ACC112 (cell line): ENCODE results near the gene NPNT.
A peak's percentile ranks its signal among the peaks of the same experiment; 100 is the strongest.

Experiments
- H2AFZ ChIP-seq: fragments of 200-600 bp; sonication (generic); one replicate; pipeline ENCODE4 v1.6.0; 2017; ENCODE audit warnings: antibody characterized with exemption, low read length; ENCODE audit not compliant: unreplicated experiment
- H3K27ac ChIP-seq: fragments of 200-600 bp; sonication (generic); 2 replicates; pipeline ENCODE4 v1.5.1; 2014; ENCODE audit warnings: low read depth, mild to moderate bottlenecking, antibody characterized with exemption, low read length, moderate library complexity
- H3K27me3 ChIP-seq: fragments of 200-600 bp; sonication (generic); 2 replicates; pipeline ENCODE4 v1.6.1; 2014; ENCODE audit warnings: mild to moderate bottlenecking, antibody characterized with exemption, low read length, moderate library complexity, mixed read lengths; ENCODE audit not compliant: insufficient read depth
- H3K36me3 ChIP-seq: fragments of 200-600 bp; sonication (generic); 2 replicates; pipeline ENCODE4 v1.6.1; 2016; ENCODE audit warnings: mild to moderate bottlenecking, antibody characterized with exemption, low read length, moderate library complexity, mixed read lengths; ENCODE audit not compliant: insufficient read depth
- H3K4me1 ChIP-seq: fragments of 200-600 bp; sonication (generic); one replicate; pipeline ENCODE4 v1.6.1; 2016; ENCODE audit warnings: low read length, mixed read lengths; ENCODE audit not compliant: insufficient read depth, unreplicated experiment, control insufficient read depth
- H3K4me3 ChIP-seq: fragments of 200-600 bp; sonication (generic); 2 replicates; pipeline ENCODE4 v1.5.1; 2014; ENCODE audit warnings: mild to moderate bottlenecking, low read depth, low read length
- H3K79me2 ChIP-seq: fragments of 200-600 bp; sonication (generic); one replicate; pipeline ENCODE4 v1.6.0; 2016; ENCODE audit warnings: low read length; ENCODE audit not compliant: control insufficient read depth, unreplicated experiment, insufficient read depth

The NPNT gene

DNA sequence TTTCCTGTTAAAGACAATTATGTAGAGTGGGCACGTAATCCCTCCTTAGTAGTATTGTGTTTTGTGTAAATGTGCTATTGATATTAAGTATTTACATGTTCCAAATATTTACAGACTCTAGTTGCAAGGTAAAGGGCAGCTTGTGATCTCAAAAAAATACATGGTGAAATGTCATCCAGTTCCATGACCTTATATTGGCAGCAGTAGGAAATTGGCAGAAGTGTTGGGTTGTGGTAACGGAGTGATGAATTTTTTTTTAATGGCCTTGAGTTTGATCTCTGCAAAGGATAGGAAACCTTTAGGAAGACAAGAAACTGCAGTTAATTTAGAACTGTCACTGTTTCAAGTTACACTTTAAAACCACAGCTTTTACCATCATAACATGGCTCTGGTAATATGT lies 74.3 kb downstream of the NPNT start:
- H3K4me3 ChIP-seq, result no peak overlapping the region
- H3K79me2 ChIP-seq, result no peaks in the 10 kb centered on the region
- H3K27me3 ChIP-seq, result no peaks in the 10 kb centered on the region
- H3K36me3 ChIP-seq, result no peaks in the 10 kb centered on the region
- H2AFZ ChIP-seq, result no peak overlapping the region
- H3K4me1 ChIP-seq, result peaks cover 9% of the 10 kb centered on the region
- no peak overlapping the region for H3K27ac ChIP-seq

DNA sequence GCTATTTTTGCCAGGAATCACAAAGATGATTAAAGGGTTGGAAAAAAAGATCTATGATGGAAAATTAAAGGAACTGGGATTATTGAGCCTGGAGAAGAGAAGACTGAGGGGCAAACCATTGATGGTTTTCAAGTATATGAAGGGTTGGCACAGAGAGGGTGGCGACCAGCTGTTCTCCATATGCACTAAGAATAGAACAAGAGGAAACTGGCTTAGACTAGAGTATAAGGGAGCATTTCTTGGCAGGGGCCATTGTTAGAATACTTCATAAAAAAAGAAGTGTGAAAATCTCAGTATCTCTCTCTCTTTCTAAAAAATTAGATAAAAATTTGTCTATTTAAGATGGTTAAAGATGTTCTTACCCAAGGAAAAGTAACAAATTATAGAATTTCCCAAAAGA lies 75.1 kb downstream of the NPNT start:
- Histone ChIP-seq H3K4me3 (no peak overlapping the region), H2AFZ (no peak overlapping the region), H3K79me2 (no peaks in the 10 kb centered on the region), H3K36me3 (no peaks in the 10 kb centered on the region), H3K27me3 (no peaks in the 10 kb centered on the region), H3K27ac (no peak overlapping the region), H3K4me1 (peaks cover 9% of the 10 kb centered on the region)

DNA sequence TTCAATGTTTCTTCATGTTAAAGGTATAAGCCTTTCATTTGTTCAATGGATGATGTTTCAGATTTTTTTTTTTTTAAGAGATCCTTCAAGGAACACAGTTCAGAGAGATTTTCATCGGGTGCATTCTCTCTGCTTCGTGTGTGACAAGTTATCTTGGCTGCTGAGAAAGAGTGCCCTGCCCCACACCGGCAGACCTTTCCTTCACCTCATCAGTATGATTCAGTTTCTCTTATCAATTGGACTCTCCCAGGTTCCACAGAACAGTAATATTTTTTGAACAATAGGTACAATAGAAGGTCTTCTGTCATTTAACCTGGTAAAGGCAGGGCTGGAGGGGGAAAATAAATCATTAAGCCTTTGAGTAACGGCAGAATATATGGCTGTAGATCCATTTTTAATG lies 75.8 kb downstream of the NPNT start:
- no peak overlapping the region for H3K27ac ChIP-seq
- H2AFZ ChIP-seq, result no peak overlapping the region
- H3K4me3 ChIP-seq, result no peak overlapping the region
- no peaks in the 10 kb centered on the region for H3K79me2 ChIP-seq
- H3K4me1 ChIP-seq, result peaks cover 5% of the 10 kb centered on the region
- no peaks in the 10 kb centered on the region for H3K36me3 ChIP-seq
- H3K27me3 ChIP-seq, result no peaks in the 10 kb centered on the region

- H3K27me3 ChIP-seq, result no peaks in the 10 kb centered on the region
- no peak overlapping the region for H3K27ac ChIP-seq
- no peak overlapping the region for H3K4me3 ChIP-seq
- H3K36me3 ChIP-seq, result no peaks in the 10 kb centered on the region
- H3K79me2 ChIP-seq, result no peaks in the 10 kb centered on the region
- H3K4me1 ChIP-seq, result no peaks in the 10 kb centered on the region
- H2AFZ ChIP-seq, result no peak overlapping the region
Measured at GRCh38 chr4:105972946-105973621, 77.8 kb downstream of the NPNT start.

DNA sequence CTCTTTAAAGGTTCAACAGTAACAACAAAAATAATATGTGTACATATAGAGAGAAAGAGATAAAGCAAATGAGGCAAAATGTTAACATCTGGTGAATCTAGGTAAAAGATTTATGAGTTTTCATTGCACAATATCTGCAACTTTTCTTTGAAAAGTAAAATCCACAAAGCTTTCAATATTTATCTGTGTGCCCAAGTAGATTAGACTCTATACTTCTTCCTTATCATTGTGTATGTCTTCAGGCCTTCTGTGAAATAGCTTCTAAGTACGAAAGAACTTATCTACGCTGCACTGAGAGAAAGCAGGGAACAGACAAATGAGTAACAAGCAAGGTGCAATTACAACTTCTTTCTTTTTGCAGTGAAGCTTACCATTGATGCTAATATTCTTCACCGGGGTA lies 81.6 kb downstream of the NPNT start:
- no peaks in the 10 kb centered on the region for H3K27me3 ChIP-seq
- no peak overlapping the region for H2AFZ ChIP-seq
- no peaks in the 10 kb centered on the region for H3K36me3 ChIP-seq
- H3K4me3 ChIP-seq, result no peak overlapping the region
- H3K27ac ChIP-seq, result no peak overlapping the region
- peaks cover 12% of the 10 kb centered on the region for H3K4me1 ChIP-seq
- H3K79me2 ChIP-seq, result no peaks in the 10 kb centered on the region

GRCh38 chr4:105978684-105979296 lies 83.5 kb downstream of the NPNT start:
- H3K4me1 ChIP-seq, result peaks cover 12% of the 10 kb centered on the region
- no peak overlapping the region for H2AFZ ChIP-seq

GRCh38 chr4:105979506-105979905 lies 84.2 kb downstream of the NPNT start:
- H3K4me1 ChIP-seq, result peaks cover 12% of the 10 kb centered on the region
- H3K79me2 ChIP-seq, result no peaks in the 10 kb centered on the region
- H3K4me3 ChIP-seq, result no peak overlapping the region
- H3K27ac ChIP-seq, result peak overlapping the region; percentile 75
- H2AFZ ChIP-seq, result no peak overlapping the region
- no peaks in the 10 kb centered on the region for H3K36me3 ChIP-seq
- H3K27me3 ChIP-seq, result no peaks in the 10 kb centered on the region

More at GRCh38 chr4:105978684-105979296, 83.5 kb downstream of the NPNT start:
- Histone ChIP-seq H3K79me2 (no peaks in the 10 kb centered on the region), H3K27me3 (no peaks in the 10 kb centered on the region), H3K27ac (peak overlapping the region; percentile 75), H3K4me3 (no peak overlapping the region), H3K36me3 (no peaks in the 10 kb centered on the region)

DNA sequence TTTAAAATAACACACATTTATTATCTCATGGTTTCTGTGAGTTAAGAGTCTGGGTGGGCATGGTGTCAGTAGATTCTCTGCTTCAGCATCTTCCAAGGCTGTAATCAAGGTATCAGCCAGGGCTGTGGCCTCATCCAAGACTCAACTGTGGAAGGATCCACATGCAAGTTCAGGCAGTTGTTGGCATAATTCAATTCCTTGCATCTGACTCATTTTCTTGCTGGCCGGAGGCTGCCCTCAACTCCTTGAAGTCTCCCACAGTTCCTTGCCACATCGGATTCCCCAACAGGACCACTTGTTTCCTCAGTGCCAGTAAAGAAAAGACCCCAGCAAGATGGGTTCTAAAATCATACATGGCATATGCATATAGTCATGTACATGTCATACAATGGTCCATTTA lies 93.4 kb downstream of the NPNT start:
- H3K27me3 ChIP-seq, result no peaks in the 10 kb centered on the region
- no peak overlapping the region for H3K4me3 ChIP-seq
- H3K4me1 ChIP-seq, result no peaks in the 10 kb centered on the region
- H2AFZ ChIP-seq, result no peak overlapping the region
- no peaks in the 10 kb centered on the region for H3K79me2 ChIP-seq
- no peaks in the 10 kb centered on the region for H3K36me3 ChIP-seq
- H3K27ac ChIP-seq, result no peak overlapping the region

DNA sequence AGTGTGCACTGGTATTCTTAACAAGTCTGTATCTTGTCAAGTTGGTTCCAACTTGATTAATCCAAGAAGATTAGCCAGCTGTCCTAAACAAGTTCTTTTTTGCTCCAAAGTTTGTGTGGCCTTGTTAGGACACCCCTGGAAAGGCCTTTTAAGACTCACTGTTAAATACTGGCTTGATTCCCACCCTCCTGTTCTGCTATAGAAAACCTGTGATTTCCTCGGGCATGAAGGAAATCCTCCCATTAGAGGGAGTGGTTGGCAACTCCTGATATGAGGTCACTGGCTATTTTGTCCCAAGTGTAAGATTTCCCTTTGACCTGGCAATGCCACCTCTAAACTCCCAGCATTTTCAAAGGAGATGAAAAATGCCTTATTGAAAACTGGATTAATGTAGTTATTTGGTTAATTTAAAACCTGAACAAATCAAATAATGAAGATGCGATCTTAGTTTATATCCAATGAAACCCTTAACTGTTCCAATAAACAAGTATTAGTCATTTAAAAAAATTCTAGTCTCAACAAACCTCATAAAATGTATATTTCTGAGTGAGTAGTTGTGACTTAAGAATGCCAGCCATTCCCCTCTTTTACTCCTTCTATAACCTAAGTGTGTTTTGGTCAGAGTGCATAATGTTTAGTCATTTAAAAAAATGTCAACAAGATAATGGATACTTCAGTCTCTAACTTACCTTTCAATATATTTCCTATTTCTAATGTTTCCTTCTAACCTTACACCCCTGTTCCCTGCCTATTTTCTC lies 94.4 kb downstream of the NPNT start:
- Histone ChIP-seq H3K79me2 (no peaks in the 10 kb centered on the region), H3K4me1 (no peaks in the 10 kb centered on the region), H3K27me3 (no peaks in the 10 kb centered on the region), H3K36me3 (no peaks in the 10 kb centered on the region), H3K4me3 (no peak overlapping the region), H3K27ac (no peak overlapping the region), H2AFZ (no peak overlapping the region)

DNA sequence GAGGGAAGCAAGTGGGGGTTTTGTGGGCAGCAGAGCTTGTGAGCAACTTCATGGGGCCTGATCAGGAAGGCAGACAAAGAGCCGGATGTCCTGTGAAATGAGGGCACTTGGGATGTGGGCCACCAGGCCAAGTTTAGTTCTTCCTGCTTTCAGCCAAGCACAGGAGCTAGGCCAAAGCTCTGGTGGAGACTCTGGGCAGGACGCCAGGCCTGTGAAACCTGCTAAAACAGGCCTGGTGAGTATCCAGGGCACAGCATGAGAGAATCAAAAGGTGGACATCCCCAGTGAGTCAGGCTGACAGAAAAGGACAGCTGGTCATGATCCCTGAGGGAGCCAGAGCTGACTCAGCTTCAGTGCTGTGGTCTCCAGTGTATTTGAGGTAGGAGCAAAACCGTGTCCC lies 95.7 kb downstream of the NPNT start:
- H3K4me3 ChIP-seq, result no peak overlapping the region
- peaks cover 6% of the 10 kb centered on the region; the same call in 1 of the 2 replicates for H3K27me3 ChIP-seq
- H2AFZ ChIP-seq, result no peak overlapping the region
- H3K27ac ChIP-seq, result no peak overlapping the region
- no peaks in the 10 kb centered on the region for H3K36me3 ChIP-seq
- H3K4me1 ChIP-seq, result no peaks in the 10 kb centered on the region
- H3K79me2 ChIP-seq, result no peaks in the 10 kb centered on the region

DNA sequence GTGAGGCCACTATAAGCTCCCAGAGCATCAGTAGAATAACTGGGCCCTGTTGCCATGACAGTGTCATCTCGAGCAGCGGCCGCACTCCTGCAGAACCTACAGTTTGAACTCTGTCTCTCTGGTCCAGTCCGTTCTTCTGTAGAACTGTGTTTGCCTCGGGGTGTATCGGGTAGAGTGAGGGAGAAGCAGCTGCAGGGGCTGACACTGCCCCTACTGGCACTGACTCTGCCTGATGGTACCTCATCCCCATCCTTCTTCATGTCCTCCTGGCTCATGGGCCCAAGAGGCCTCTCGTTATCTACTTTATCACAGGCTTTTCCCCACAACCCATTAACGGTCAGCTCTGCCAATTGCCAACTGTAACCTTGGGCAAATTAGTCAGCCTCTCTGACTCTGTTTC lies 96.5 kb downstream of the NPNT start:
- Histone ChIP-seq H3K36me3 (no peaks in the 10 kb centered on the region), H2AFZ (no peak overlapping the region), H3K27me3 (peaks cover 13% of the 10 kb centered on the region; the same call in 1 of the 2 replicates), H3K79me2 (no peaks in the 10 kb centered on the region), H3K27ac (no peak overlapping the region), H3K4me1 (no peaks in the 10 kb centered on the region), H3K4me3 (no peak overlapping the region)
